ENCODE results near the gene TBCD. TPM values are rescaled to one million over a fixed set of nuclear protein-coding genes. Genes with fewer than 3 reads are reported as not detected.

The TBCD gene
- total RNA-seq, 1 donor from 2014 or later = 104 TPM

- H3K27ac Mint-ChIP-seq = no peak overlapping the region
- no peak overlapping the region for H3K4me3 Mint-ChIP-seq
- H3K27me3 Mint-ChIP-seq = no peaks in the 10 kb centered on the region
- H3K4me1 Mint-ChIP-seq (ENCODE audit: unreplicated experiment) = no peaks in the 10 kb centered on the region
- peaks cover 5% of the 10 kb centered on the region for H3K9me3 Mint-ChIP-seq
- H3K36me3 Mint-ChIP-seq = peaks cover 44% of the 10 kb centered on the region
- DNase-seq (ENCODE audit: extremely low spot score, unreplicated experiment) = no peak
- TF ChIP-seq, protein P1, sequence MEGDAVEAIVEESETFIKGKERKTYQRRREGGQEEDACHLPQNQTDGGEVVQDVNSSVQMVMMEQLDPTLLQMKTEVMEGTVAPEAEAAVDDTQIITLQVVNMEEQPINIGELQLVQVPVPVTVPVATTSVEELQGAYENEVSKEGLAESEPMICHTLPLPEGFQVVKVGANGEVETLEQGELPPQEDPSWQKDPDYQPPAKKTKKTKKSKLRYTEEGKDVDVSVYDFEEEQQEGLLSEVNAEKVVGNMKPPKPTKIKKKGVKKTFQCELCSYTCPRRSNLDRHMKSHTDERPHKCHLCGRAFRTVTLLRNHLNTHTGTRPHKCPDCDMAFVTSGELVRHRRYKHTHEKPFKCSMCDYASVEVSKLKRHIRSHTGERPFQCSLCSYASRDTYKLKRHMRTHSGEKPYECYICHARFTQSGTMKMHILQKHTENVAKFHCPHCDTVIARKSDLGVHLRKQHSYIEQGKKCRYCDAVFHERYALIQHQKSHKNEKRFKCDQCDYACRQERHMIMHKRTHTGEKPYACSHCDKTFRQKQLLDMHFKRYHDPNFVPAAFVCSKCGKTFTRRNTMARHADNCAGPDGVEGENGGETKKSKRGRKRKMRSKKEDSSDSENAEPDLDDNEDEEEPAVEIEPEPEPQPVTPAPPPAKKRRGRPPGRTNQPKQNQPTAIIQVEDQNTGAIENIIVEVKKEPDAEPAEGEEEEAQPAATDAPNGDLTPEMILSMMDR (conservative IDR thresholded peaks at IDR 0.05) = no peak
These were observed 68.7 kb downstream of the TBCD start for GRCh38 chr17:82820278-82821251.

DNA sequence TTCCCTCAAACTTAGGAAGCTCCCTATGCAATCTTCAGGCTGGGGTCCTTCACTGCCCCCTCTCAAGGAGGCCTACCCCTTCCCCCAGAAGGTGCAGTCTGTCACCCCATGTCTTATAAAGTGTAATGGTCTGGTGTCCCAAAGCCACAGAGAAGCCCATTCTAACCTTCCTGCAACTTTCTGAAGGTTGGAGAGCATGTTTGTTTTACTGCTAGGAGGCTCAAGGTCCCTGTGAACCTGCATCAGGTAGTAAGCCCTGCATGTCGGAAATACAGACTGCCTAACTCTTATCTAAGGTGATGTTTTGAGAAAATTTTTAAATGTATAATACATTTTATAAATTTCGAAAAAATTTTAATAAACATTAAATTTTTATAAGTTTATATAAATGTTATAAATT, 69.7 kb downstream of the TBCD start:
- no peak for DNase-seq (ENCODE audit: extremely low spot score, unreplicated experiment)
- Mint-ChIP-seq H3K27ac (no peak overlapping the region), H3K36me3 (peaks cover 35% of the 10 kb centered on the region), H3K27me3 (no peaks in the 10 kb centered on the region), H3K9me3 (peaks cover 5% of the 10 kb centered on the region), H3K4me1 (ENCODE audit: unreplicated experiment) (no peaks in the 10 kb centered on the region), H3K4me3 (no peak overlapping the region)
- TF ChIP-seq, protein P1 (conservative IDR thresholded peaks at IDR 0.05) = no peak

DNA sequence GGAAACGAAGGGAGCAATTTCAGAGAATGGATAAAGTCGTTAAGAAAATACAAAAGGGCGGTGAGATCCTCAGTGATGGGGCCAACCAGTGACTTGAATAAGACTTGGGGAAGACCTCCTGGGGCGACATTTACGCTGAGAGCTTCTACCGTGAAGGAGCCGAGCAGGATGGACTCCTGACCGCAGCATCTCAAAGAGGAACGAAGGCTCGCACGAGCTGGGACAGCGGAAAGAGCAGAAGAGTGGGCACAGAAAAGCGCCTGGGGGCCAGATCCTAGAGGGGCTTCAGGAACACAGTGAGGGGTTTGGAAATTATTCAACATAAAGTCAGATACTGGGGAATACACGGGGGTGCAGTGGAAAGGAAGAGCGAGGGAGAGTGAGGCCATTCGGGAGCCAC, 70.4 kb downstream of the TBCD start:
- Mint-ChIP-seq H3K27me3 (no peaks in the 10 kb centered on the region), H3K4me1 (ENCODE audit: unreplicated experiment) (no peaks in the 10 kb centered on the region), H3K4me3 (no peak overlapping the region), H3K27ac (no peak overlapping the region), H3K9me3 (peaks cover 5% of the 10 kb centered on the region), H3K36me3 (peaks cover 35% of the 10 kb centered on the region)
- TF ChIP-seq, protein P1 (conservative IDR thresholded peaks at IDR 0.05) = no peak
- no peak for DNase-seq (ENCODE audit: extremely low spot score, unreplicated experiment)

GRCh38 chr17:82823004-82823403, 71.1 kb downstream of the TBCD start:
- H3K4me3 Mint-ChIP-seq = no peak overlapping the region
- peaks cover 10% of the 10 kb centered on the region for H3K9me3 Mint-ChIP-seq
- no peaks in the 10 kb centered on the region for H3K27me3 Mint-ChIP-seq
- H3K27ac Mint-ChIP-seq = no peak overlapping the region
- DNase-seq (ENCODE audit: extremely low spot score, unreplicated experiment) = no peak
- no peaks in the 10 kb centered on the region for H3K4me1 Mint-ChIP-seq (ENCODE audit: unreplicated experiment)
- TF ChIP-seq, protein P1 (conservative IDR thresholded peaks at IDR 0.05) = peak; percentile 27
- H3K36me3 Mint-ChIP-seq = peaks cover 36% of the 10 kb centered on the region

- peaks cover 34% of the 10 kb centered on the region for H3K36me3 Mint-ChIP-seq
- H3K9me3 Mint-ChIP-seq = peaks cover 6% of the 10 kb centered on the region
- no peak for DNase-seq (ENCODE audit: extremely low spot score, unreplicated experiment)
- TF ChIP-seq, protein P1 (conservative IDR thresholded peaks at IDR 0.05) = no peak
- H3K4me3 Mint-ChIP-seq = no peak overlapping the region
- no peaks in the 10 kb centered on the region for H3K27me3 Mint-ChIP-seq
- H3K27ac Mint-ChIP-seq = no peak overlapping the region
- no peaks in the 10 kb centered on the region for H3K4me1 Mint-ChIP-seq (ENCODE audit: unreplicated experiment)
These were observed 73.8 kb downstream of the TBCD start for GRCh38 chr17:82825540-82826124.

Data from type B pancreatic cell (in vitro differentiated cells).